Ovary (tissue), 3 donors: ENCODE results near the gene CACNA1H.
"Not testable (repeated sequence)": the region's sequence is repeated elsewhere in the genome, so short reads cannot be mapped to it uniquely, and the experiment has no call there.

Experiments
- EP300 ChIP-seq: sonication (generic); formaldehyde crosslinking; IDR thresholded peaks from one replicate; pipeline ENCODE4 v1.6.1; 2017; ENCODE audit warnings: antibody characterized with exemption
- POLR2A ChIP-seq: fragments of 450-650 bp; IDR thresholded peaks from one replicate; pipeline ENCODE4 v1.6.1; 2017; ENCODE audit warnings: antibody characterized with exemption, mild to moderate bottlenecking, moderate library complexity
- TF ChIP-seq, protein P1 (sequence below), 3 donors: fragments of 450-650 bp in 2 of 3; fragments of 200-600 bp in 1 of 3; IDR thresholded peaks; one replicate each; pipeline versions ENCODE4 v1.5.1 to v1.8.0; 2016 to 2022; ENCODE audit warnings: antibody characterized with exemption in 3 of 3, mild to moderate bottlenecking in 1 of 3
- donor health status: DM: no; HTN: no; CAD: no.

DNA sequence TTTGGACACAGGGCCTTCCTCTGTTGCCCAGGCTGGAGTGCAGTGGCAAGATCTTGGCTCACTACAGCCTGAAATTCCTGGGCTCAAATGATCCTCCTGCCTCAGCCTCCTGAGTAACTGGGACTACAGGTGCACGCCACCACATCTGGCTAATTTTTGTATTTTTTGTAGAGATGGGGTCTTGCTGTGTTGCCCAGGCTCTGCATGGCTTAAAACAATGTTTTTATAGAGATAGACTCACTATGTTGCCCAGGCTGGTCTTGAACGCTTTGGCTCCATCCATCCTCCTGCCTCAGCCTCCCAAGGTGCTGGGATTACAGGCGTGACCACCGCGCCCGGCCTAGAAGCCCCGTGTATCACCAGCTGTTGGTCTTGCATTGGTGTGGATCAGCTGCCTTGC, 116.5 kb downstream of the CACNA1H start:
- TF ChIP-seq, protein P1, sequence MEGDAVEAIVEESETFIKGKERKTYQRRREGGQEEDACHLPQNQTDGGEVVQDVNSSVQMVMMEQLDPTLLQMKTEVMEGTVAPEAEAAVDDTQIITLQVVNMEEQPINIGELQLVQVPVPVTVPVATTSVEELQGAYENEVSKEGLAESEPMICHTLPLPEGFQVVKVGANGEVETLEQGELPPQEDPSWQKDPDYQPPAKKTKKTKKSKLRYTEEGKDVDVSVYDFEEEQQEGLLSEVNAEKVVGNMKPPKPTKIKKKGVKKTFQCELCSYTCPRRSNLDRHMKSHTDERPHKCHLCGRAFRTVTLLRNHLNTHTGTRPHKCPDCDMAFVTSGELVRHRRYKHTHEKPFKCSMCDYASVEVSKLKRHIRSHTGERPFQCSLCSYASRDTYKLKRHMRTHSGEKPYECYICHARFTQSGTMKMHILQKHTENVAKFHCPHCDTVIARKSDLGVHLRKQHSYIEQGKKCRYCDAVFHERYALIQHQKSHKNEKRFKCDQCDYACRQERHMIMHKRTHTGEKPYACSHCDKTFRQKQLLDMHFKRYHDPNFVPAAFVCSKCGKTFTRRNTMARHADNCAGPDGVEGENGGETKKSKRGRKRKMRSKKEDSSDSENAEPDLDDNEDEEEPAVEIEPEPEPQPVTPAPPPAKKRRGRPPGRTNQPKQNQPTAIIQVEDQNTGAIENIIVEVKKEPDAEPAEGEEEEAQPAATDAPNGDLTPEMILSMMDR (IDR thresholded peaks at IDR 0.05): not testable (repeated sequence)
- not testable (repeated sequence) for TF ChIP-seq POLR2A, EP300
